HepG2 (cell line): ENCODE data around the gene CPHXL2. TPM values are rescaled to one million over a fixed set of nuclear protein-coding genes. Genes with fewer than 3 reads are reported as not detected.

Source experiments
- FOXO4 ChIP-seq: sonication (generic); formaldehyde crosslinking; conservative IDR thresholded peaks from 2 replicates; pipeline ENCODE4 v1.8.1; 2023; ENCODE audit warnings: missing genetic modification reagents
- HOXD1 ChIP-seq: sonication (generic); formaldehyde crosslinking; IDR thresholded peaks from 2 replicates; pipeline ENCODE4 v1.5.0; 2020; ENCODE audit warnings: missing genetic modification reagents
- KMT2B ChIP-seq: IDR thresholded peaks from 2 replicates; pipeline ENCODE4 v1.6.1; 2016; ENCODE audit warnings: missing genetic modification reagents, missing compliant biosample characterization
- MBD4 ChIP-seq: IDR thresholded peaks from 2 replicates; pipeline ENCODE4 v1.6.1; 2012; ENCODE audit warnings: low read length, inconsistent platforms, borderline replicate concordance
- MTA3 ChIP-seq: sonication (generic); formaldehyde crosslinking; IDR thresholded peaks from 2 replicates; pipeline ENCODE4 v1.4.0; 2020; ENCODE audit warnings: missing genetic modification reagents
- MTF2 ChIP-seq: sonication (generic); formaldehyde crosslinking; IDR thresholded peaks from 2 replicates; pipeline ENCODE4 v1.5.0; 2020; ENCODE audit warnings: missing genetic modification reagents, borderline replicate concordance
- SNRNP70 ChIP-seq: fragments of 200-400 bp; formaldehyde crosslinking; IDR thresholded peaks from 2 replicates; pipeline ENCODE4 v1.6.1; 2017; ENCODE audit warnings: mild to moderate bottlenecking, low read depth, low read length, moderate library complexity
- TRIM22 ChIP-seq: fragments of 450-650 bp; IDR thresholded peaks from 2 replicates; pipeline ENCODE4 v1.6.1; 2017
- ZBTB4 ChIP-seq: sonication (generic); formaldehyde crosslinking; IDR thresholded peaks from 2 replicates; pipeline ENCODE4 v1.4.0; 2020; ENCODE audit warnings: missing genetic modification reagents, mild to moderate bottlenecking, borderline replicate concordance
- ZNF10 ChIP-seq: sonication (generic); formaldehyde crosslinking; IDR thresholded peaks from 2 replicates; pipeline ENCODE4 v1.4.0; 2020; ENCODE audit warnings: mild to moderate bottlenecking, low read depth, missing genetic modification reagents, borderline replicate concordance
- ZNF20 ChIP-seq: sonication (generic); formaldehyde crosslinking; IDR thresholded peaks from 2 replicates; pipeline ENCODE4 v1.4.0; 2020; ENCODE audit warnings: mild to moderate bottlenecking, moderate library complexity, missing genetic modification reagents
- ZNF589 ChIP-seq: sonication (generic); formaldehyde crosslinking; conservative IDR thresholded peaks from 2 replicates; pipeline ENCODE4 v1.8.0; 2022; ENCODE audit warnings: mild to moderate bottlenecking, moderate library complexity, missing genetic modification reagents
- ZNF598 ChIP-seq: sonication (generic); formaldehyde crosslinking; IDR thresholded peaks from 2 replicates; pipeline ENCODE4 v1.5.1; 2020; ENCODE audit warnings: mild to moderate bottlenecking, missing genetic modification reagents, borderline replicate concordance
- ZNF720 ChIP-seq: sonication (generic); formaldehyde crosslinking; IDR thresholded peaks from 2 replicates; pipeline ENCODE4 v1.4.0; 2020; ENCODE audit warnings: missing genetic modification reagents
- polyA plus RNA-seq, 8 experiments: library from polyadenylated mRNA; depleted of rRNA in 3 of 8; stranded (reverse) in 7 of 8; unstranded in 1 of 8; fragments of >200 nt; fragmentation: Illumina TruSeq in 4 of 8; extraction: Trizol in 4 of 8; gene quantifications; 2 replicates each; pipeline versions ENCODE4 v1.2.1 to v1.2.3, GENCODE V29; 2011 to 2016; ENCODE audit warnings: low read depth in 4 of 8, missing spikeins in 1 of 8, mixed read lengths in 1 of 8; ENCODE audit not compliant: insufficient read depth in 1 of 8
- total RNA-seq, 5 experiments: library from RNA; depleted of rRNA; stranded (reverse); fragments of >200 nt; fragmentation: Illumina TruSeq; extraction: Trizol; gene quantifications; 2 replicates each; pipeline ENCODE4 v1.2.3, GENCODE V29; 2016; ENCODE audit warnings: low read depth in 1 of 5
- TF ChIP-seq, protein P1 (sequence below): fragments of 450-650 bp; IDR thresholded peaks from 2 replicates; pipeline ENCODE4 v1.6.1; 2017; ENCODE audit warnings: mild to moderate bottlenecking
- TF ChIP-seq, protein P2 (sequence below): sonication (generic); formaldehyde crosslinking; IDR thresholded peaks from 2 replicates; pipeline ENCODE4 v1.5.0; 2020; ENCODE audit warnings: missing genetic modification reagents

Gene CPHXL2
- total and polyA plus RNA-seq, 2 of the 13 experiments (the other 11 are each of a cell fraction or from before 2014, with no cell fraction given) = not detected

GRCh38 chr16:75622761-75623605 lies 53.8 kb downstream of the CPHXL2 start, which contains the start of gene ADAT1 (continued):
- TF ChIP-seq, protein P1, sequence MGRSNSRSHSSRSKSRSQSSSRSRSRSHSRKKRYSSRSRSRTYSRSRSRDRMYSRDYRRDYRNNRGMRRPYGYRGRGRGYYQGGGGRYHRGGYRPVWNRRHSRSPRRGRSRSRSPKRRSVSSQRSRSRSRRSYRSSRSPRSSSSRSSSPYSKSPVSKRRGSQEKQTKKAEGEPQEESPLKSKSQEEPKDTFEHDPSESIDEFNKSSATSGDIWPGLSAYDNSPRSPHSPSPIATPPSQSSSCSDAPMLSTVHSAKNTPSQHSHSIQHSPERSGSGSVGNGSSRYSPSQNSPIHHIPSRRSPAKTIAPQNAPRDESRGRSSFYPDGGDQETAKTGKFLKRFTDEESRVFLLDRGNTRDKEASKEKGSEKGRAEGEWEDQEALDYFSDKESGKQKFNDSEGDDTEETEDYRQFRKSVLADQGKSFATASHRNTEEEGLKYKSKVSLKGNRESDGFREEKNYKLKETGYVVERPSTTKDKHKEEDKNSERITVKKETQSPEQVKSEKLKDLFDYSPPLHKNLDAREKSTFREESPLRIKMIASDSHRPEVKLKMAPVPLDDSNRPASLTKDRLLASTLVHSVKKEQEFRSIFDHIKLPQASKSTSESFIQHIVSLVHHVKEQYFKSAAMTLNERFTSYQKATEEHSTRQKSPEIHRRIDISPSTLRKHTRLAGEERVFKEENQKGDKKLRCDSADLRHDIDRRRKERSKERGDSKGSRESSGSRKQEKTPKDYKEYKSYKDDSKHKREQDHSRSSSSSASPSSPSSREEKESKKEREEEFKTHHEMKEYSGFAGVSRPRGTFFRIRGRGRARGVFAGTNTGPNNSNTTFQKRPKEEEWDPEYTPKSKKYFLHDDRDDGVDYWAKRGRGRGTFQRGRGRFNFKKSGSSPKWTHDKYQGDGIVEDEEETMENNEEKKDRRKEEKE = no peak
- TF ChIP-seq MTA3 (CRISPR knock-in tag) (no peak), MTF2 (no peak), ZNF598 (CRISPR knock-in tag) (peak; percentile 71; the same call in 1 of the 2 replicates), ZNF10 (CRISPR knock-in tag) (no peak), TRIM22 (no peak), ZNF589 (CRISPR knock-in tag) (no peak), ZNF720 (no peak), FOXO4 (CRISPR knock-in tag) (no peak), ZNF20 (no peak), SNRNP70 (no peak), ZBTB4 (CRISPR knock-in tag) (no peak), MBD4 (no peak), HOXD1 (CRISPR knock-in tag) (peak; percentile 57; the same call in 1 of the 2 replicates), KMT2B (CRISPR knock-in tag) (peak; percentile 91)
- TF ChIP-seq, protein P2, sequence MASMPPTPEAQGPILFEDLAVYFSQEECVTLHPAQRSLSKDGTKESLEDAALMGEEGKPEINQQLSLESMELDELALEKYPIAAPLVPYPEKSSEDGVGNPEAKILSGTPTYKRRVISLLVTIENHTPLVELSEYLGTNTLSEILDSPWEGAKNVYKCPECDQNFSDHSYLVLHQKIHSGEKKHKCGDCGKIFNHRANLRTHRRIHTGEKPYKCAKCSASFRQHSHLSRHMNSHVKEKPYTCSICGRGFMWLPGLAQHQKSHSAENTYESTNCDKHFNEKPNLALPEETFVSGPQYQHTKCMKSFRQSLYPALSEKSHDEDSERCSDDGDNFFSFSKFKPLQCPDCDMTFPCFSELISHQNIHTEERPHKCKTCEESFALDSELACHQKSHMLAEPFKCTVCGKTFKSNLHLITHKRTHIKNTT (CRISPR knock-in tag) = no peak; the same call in 1 of the 2 replicates
